Measurements from ENCODE around the gene CNTN4.
"Not testable (repeated sequence)": the region's sequence is repeated elsewhere in the genome, so short reads cannot be mapped to it uniquely, and the experiment has no call there.

The CNTN4 gene

GRCh38 chr3:2862366-2862765, 763.7 kb downstream of the CNTN4 start:
- DNase-seq (ENCODE audit: low read depth): no peak

- DNase-seq (ENCODE audit: low read depth): no peak
Observed at GRCh38 chr3:2863127-2863526, 764.5 kb downstream of the CNTN4 start.

- no peak for DNase-seq (ENCODE audit: low read depth)
Observed at GRCh38 chr3:2869905-2870304, 771.2 kb downstream of the CNTN4 start.

- no peak for DNase-seq (ENCODE audit: low read depth)
Observed at GRCh38 chr3:2870724-2871333, 772.2 kb downstream of the CNTN4 start.

GRCh38 chr3:2872884-2873283, 774.2 kb downstream of the CNTN4 start:
- DNase-seq (ENCODE audit: low read depth): no peak

- DNase-seq (ENCODE audit: low read depth): no peak
Observed at GRCh38 chr3:2873986-2874385, 775.3 kb downstream of the CNTN4 start.

- DNase-seq (ENCODE audit: low read depth): no peak
Observed at GRCh38 chr3:2875699-2876098, 777.0 kb downstream of the CNTN4 start.

GRCh38 chr3:2876362-2876761, 777.7 kb downstream of the CNTN4 start:
- no peak for DNase-seq (ENCODE audit: low read depth)

- DNase-seq (ENCODE audit: low read depth): no peak
Observed at GRCh38 chr3:2879023-2879422, 780.4 kb downstream of the CNTN4 start.

GRCh38 chr3:2879587-2879986, 780.9 kb downstream of the CNTN4 start:
- no peak for DNase-seq (ENCODE audit: low read depth)

GRCh38 chr3:2880218-2880756, 781.6 kb downstream of the CNTN4 start:
- DNase-seq (ENCODE audit: low read depth): no peak

- no peak for DNase-seq (ENCODE audit: low read depth)
Observed at GRCh38 chr3:2883283-2883682, 784.6 kb downstream of the CNTN4 start.

GRCh38 chr3:2888592-2888991, 789.9 kb downstream of the CNTN4 start:
- DNase-seq (ENCODE audit: low read depth): no peak

- DNase-seq (ENCODE audit: low read depth): no peak
Observed at GRCh38 chr3:2889736-2890135, 791.1 kb downstream of the CNTN4 start.

GRCh38 chr3:2896308-2896939, 797.8 kb downstream of the CNTN4 start:
- DNase-seq (ENCODE audit: low read depth): no peak

- DNase-seq (ENCODE audit: low read depth): no peak
Observed at GRCh38 chr3:2897821-2898220, 799.2 kb downstream of the CNTN4 start.

- DNase-seq (ENCODE audit: low read depth): no peak
Observed at GRCh38 chr3:2898591-2899353, 800.1 kb downstream of the CNTN4 start.

- no peak for DNase-seq (ENCODE audit: low read depth)
Observed at GRCh38 chr3:2904054-2904453, 805.4 kb downstream of the CNTN4 start.

- no peak for DNase-seq (ENCODE audit: low read depth)
Observed at GRCh38 chr3:2908693-2909351, 810.2 kb downstream of the CNTN4 start.

GRCh38 chr3:2910997-2911396, 812.3 kb downstream of the CNTN4 start:
- DNase-seq (ENCODE audit: low read depth): no peak

GRCh38 chr3:2915826-2916225, 817.2 kb downstream of the CNTN4 start:
- DNase-seq (ENCODE audit: low read depth): no peak

GRCh38 chr3:2916640-2917039, 818.0 kb downstream of the CNTN4 start:
- not testable (repeated sequence) for DNase-seq (ENCODE audit: low read depth)

- no peak for DNase-seq (ENCODE audit: low read depth)
Observed at GRCh38 chr3:2920103-2920502, 821.4 kb downstream of the CNTN4 start.
